ENCODE data around the gene WAS. TPM values are rescaled to one million over a fixed set of nuclear protein-coding genes. Genes with fewer than 3 reads are reported as not detected.

The WAS gene
- total and polyA plus RNA-seq, 4 donors = 1.0 to 5.6 (median 4.1) TPM

- no peak overlapping the region for H3K9ac ChIP-seq (ENCODE audit: low read depth in 1 of 2, low read length in 2 of 2)
- H3K4me1 ChIP-seq (ENCODE audit: control insufficient read depth in 4 of 4, insufficient read depth in 4 of 4, low read length in 3 of 4) = peaks cover 0 to 10% (median 8%) of the 10 kb centered on the region in 4 donors
- no peak overlapping the region for H3K27ac ChIP-seq (ENCODE audit: low read depth in 1 of 2, low read length in 2 of 2)
- peaks cover 2 to 14% (median 4%) of the 10 kb centered on the region in 4 donors for H3K36me3 ChIP-seq (ENCODE audit: control insufficient read depth in 4 of 4, insufficient read depth in 3 of 4, low read depth in 1 of 4, low read length in 3 of 4)
- no peak for DNase-seq (ENCODE audit: low spot score)
- H3K9me3 ChIP-seq (ENCODE audit: control insufficient read depth in 4 of 4, low read length in 3 of 4) = no peaks in the 10 kb centered on the region
- peak in 1 of 2 donors; percentile 18 for TF ChIP-seq RAD21 (IDR thresholded peaks at IDR 0.05)
- TF ChIP-seq EGR1 (IDR thresholded peaks at IDR 0.05; ENCODE audit: low read depth in 2 of 2) = no peak
- no peaks in the 10 kb centered on the region for H3K27me3 ChIP-seq (ENCODE audit: control insufficient read depth in 4 of 4, insufficient read depth in 4 of 4, low read length in 3 of 4)
- WGBS = 72% methylated on average over 4 of the region's 4 CpGs
- no peak overlapping the region for H3K4me3 ChIP-seq (ENCODE audit: low read depth in 1 of 3, low read length in 3 of 3)
These were observed 20.3 kb downstream of the WAS start for GRCh38 chrX:48703642-48704481.

GRCh38 chrX:48705871-48706270, 22.3 kb downstream of the WAS start:
- Histone ChIP-seq H3K27ac (ENCODE audit: low read depth in 1 of 2, low read length in 2 of 2) (no peak overlapping the region), H3K4me1 (ENCODE audit: control insufficient read depth in 4 of 4, insufficient read depth in 4 of 4, low read length in 3 of 4) (peaks cover 0 to 10% (median 8%) of the 10 kb centered on the region in 4 donors), H3K4me3 (ENCODE audit: low read depth in 1 of 3, low read length in 3 of 3) (no peak overlapping the region), H3K27me3 (ENCODE audit: control insufficient read depth in 4 of 4, insufficient read depth in 4 of 4, low read length in 3 of 4) (no peaks in the 10 kb centered on the region), H3K9ac (ENCODE audit: low read depth in 1 of 2, low read length in 2 of 2) (no peak overlapping the region), H3K36me3 (ENCODE audit: control insufficient read depth in 4 of 4, insufficient read depth in 3 of 4, low read depth in 1 of 4, low read length in 3 of 4) (peaks cover 2 to 8% (median 4%) of the 10 kb centered on the region in 4 donors), H3K9me3 (ENCODE audit: control insufficient read depth in 4 of 4, low read length in 3 of 4) (no peaks in the 10 kb centered on the region)
- WGBS = 98% methylated on average over 12 of the region's 12 CpGs
- no peak for DNase-seq (ENCODE audit: low spot score)
- TF ChIP-seq FOXA1 (IDR thresholded peaks at IDR 0.05) (no peak), HNF4G (IDR thresholded peaks at IDR 0.05) (no peak), EGR1 (IDR thresholded peaks at IDR 0.05; ENCODE audit: low read depth in 2 of 2) (no peak), YY1 (IDR thresholded peaks at IDR 0.05) (no peak), CTCF (IDR thresholded peaks at IDR 0.05; ENCODE audit: low read depth, low read length, missing input control) (no peak), TAF1 (conservative IDR thresholded peaks at IDR 0.05) (no peak), JUND (IDR thresholded peaks at IDR 0.05) (no peak), GABPA (IDR thresholded peaks at IDR 0.05 in 1 of 2, conservative IDR thresholded peaks at IDR 0.05 in 1 of 2) (no peak), FOXA2 (IDR thresholded peaks at IDR 0.05) (no peak), RXRA (IDR thresholded peaks at IDR 0.05) (no peak), SP1 (IDR thresholded peaks at IDR 0.05) (no peak), ZBTB33 (IDR thresholded peaks at IDR 0.05) (no peak), RAD21 (IDR thresholded peaks at IDR 0.05) (no peak), NR2F2 (IDR thresholded peaks at IDR 0.05) (no peak), REST (IDR thresholded peaks at IDR 0.05) (no peak), HNF4A (conservative IDR thresholded peaks at IDR 0.05) (no peak)
- TF ChIP-seq, protein P1, sequence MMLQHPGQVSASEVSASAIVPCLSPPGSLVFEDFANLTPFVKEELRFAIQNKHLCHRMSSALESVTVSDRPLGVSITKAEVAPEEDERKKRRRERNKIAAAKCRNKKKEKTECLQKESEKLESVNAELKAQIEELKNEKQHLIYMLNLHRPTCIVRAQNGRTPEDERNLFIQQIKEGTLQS (IDR thresholded peaks at IDR 0.05) = no peak
- TF ChIP-seq, protein P2, sequence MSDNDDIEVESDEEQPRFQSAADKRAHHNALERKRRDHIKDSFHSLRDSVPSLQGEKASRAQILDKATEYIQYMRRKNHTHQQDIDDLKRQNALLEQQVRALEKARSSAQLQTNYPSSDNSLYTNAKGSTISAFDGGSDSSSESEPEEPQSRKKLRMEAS (IDR thresholded peaks at IDR 0.05) = no peak

All from liver (tissue), 9 donors.